C4-2B (cell line): ENCODE data around the gene DNAH17.

ENCODE experiments used
- CTCF ChIP-seq: fragments of 450-650 bp; conservative IDR thresholded peaks from 2 replicates; pipeline ENCODE4 v1.5.1; 2017; ENCODE audit warnings: mild to moderate bottlenecking
- ZFX ChIP-seq: fragments of 450-650 bp; IDR thresholded peaks from 2 replicates; pipeline ENCODE4 v1.6.1; 2017

- TF ChIP-seq CTCF (no peak), ZFX (no peak)
Observed at GRCh38 chr17:78588258-78589030, 11.2 kb upstream of the DNAH17 start.
